ENCODE data around the gene CD8B2.
"Not testable (repeated sequence)": the region's sequence is repeated elsewhere in the genome, so short reads cannot be mapped to it uniquely, and the experiment has no call there.

GRCh38 chr2:106513391-106513790 is 26.2 kb downstream of the CD8B2 start:
- TF ChIP-seq, protein P1, sequence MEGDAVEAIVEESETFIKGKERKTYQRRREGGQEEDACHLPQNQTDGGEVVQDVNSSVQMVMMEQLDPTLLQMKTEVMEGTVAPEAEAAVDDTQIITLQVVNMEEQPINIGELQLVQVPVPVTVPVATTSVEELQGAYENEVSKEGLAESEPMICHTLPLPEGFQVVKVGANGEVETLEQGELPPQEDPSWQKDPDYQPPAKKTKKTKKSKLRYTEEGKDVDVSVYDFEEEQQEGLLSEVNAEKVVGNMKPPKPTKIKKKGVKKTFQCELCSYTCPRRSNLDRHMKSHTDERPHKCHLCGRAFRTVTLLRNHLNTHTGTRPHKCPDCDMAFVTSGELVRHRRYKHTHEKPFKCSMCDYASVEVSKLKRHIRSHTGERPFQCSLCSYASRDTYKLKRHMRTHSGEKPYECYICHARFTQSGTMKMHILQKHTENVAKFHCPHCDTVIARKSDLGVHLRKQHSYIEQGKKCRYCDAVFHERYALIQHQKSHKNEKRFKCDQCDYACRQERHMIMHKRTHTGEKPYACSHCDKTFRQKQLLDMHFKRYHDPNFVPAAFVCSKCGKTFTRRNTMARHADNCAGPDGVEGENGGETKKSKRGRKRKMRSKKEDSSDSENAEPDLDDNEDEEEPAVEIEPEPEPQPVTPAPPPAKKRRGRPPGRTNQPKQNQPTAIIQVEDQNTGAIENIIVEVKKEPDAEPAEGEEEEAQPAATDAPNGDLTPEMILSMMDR (IDR thresholded peaks at IDR 0.05): not testable (repeated sequence)
- not testable (repeated sequence) for TF ChIP-seq POLR2A (IDR thresholded peaks at IDR 0.05)
